Retinal pigment epithelial cell (primary cell): ENCODE measurements around the gene CMIP.

Source experiments
- DNase-seq: peaks from one replicate; pipeline ENCODE4 v3.0.0-alpha.2; 2010; ENCODE audit warnings: low read depth
- H3K4me3 ChIP-seq: 2 replicates; pipeline ENCODE4 v1.5.1; 2011; ENCODE audit warnings: mild to moderate bottlenecking, low read length, control low read depth, moderate library complexity
- CTCF ChIP-seq: conservative IDR thresholded peaks from 2 replicates; pipeline ENCODE4 v1.5.1; 2011; ENCODE audit warnings: low read depth, low read length, control low read depth, inconsistent platforms

The CMIP gene

GRCh38 chr16:81658373-81658772 lies 213.8 kb downstream of the CMIP start:
- no peak overlapping the region for H3K4me3 ChIP-seq
- TF ChIP-seq CTCF, result no peak
- no peak for DNase-seq

- no peak for TF ChIP-seq CTCF
- no peak for DNase-seq
- no peak overlapping the region for H3K4me3 ChIP-seq
These were observed 214.6 kb downstream of the CMIP start for GRCh38 chr16:81659249-81659648.

- no peak for DNase-seq
- no peak overlapping the region for H3K4me3 ChIP-seq
- TF ChIP-seq CTCF, result no peak
These were observed 216.5 kb downstream of the CMIP start for GRCh38 chr16:81661082-81661481.

- H3K4me3 ChIP-seq, result no peak overlapping the region
- TF ChIP-seq CTCF, result no peak
- no peak for DNase-seq
These were observed 219.5 kb downstream of the CMIP start for GRCh38 chr16:81664153-81664552.

GRCh38 chr16:81665588-81665987 lies 221.0 kb downstream of the CMIP start:
- TF ChIP-seq CTCF, result no peak

GRCh38 chr16:81666113-81666512 lies 221.5 kb downstream of the CMIP start:
- no peak overlapping the region for H3K4me3 ChIP-seq
- no peak for TF ChIP-seq CTCF

More at GRCh38 chr16:81665588-81665987, 221.0 kb downstream of the CMIP start:
- no peak for DNase-seq
- no peak overlapping the region for H3K4me3 ChIP-seq

GRCh38 chr16:81668243-81669097 lies 223.9 kb downstream of the CMIP start:
- no peak for DNase-seq
- H3K4me3 ChIP-seq, result no peak overlapping the region
- no peak for TF ChIP-seq CTCF

More at GRCh38 chr16:81666113-81666512, 221.5 kb downstream of the CMIP start:
- no peak for DNase-seq
